Middle frontal gyrus (tissue), 1 donor: ENCODE data around the gene NEK11.
"Not testable (repeated sequence)": the region's sequence is repeated elsewhere in the genome, so short reads cannot be mapped to it uniquely, and the experiment has no call there.

ENCODE experiments used
- DNase-seq: peaks from one replicate; pipeline ENCODE4 v3.0.0-alpha.2; 2015; ENCODE audit warnings: low spot score; ENCODE audit errors: extremely low spot score

Gene NEK11

DNA sequence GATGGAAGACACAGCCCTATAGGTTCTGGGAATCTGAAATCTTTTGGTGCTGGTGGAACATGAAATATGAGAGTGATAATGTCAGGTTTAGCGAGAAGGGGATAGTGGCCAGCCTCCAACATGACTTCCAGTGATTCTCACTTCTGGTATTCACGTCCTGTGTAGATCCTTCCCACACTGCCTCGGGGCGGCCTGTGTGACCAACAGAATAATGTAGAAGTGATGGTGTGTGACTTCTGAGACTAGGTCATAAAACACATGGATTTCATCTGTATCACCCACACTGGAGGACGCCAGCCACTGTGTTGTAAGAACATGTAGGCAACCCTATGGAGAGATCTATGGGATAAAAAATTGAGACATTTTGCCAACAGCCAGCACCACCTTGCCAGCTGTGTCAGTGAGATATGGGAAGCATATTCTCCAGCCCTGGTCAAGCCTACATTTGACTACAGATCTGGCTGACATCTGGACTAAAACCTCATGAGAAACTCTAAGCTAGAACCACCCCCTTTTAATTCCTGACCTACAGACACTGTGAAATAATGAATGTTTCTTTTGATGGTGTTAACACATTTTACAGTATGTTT is 329.4 kb downstream of the NEK11 start:
- no peak for DNase-seq

DNA sequence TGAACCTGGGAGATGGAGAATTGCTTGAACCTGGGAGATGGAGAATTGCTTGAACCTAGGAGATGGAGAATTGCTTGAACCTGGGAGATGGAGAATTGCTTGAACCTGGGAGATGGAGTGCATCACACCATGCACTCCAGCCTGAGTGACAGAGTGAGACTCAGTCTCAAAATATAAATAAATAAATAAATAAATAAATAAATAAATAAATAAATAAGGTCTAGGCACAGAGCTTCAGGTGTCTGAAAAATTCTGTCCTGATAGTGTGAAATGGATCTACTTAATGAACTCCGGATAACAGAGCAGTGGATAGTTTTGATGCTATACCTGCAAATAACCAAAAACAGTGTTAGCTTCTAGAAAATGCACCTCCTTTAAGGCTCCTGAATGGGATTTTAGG is 330.6 kb downstream of the NEK11 start:
- no peak for DNase-seq

DNA sequence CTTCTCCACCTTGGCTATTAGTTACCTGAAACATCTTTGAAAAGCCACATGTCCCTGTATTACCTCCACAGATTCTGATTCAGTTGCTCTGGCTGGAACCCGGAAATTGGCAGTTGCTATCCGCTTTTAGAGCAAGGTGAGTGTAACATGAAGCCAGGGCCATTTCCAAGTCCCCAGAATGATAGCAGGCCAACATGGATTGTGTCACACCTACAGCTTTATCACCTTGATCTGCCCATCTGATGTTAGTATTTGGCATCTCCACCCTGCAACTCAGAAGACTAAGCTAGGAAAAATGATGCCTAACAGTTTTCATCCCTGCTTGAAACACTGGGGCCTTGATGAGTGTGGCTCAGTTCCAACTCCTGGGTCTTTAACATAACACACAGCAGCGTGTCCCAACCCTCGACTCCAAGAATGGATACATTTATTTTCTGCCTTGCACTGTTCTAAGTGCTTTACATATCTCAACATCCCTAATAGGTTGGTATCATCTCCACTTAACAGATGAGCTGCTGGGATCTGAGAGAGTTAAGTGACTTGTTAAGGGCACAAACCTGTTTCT is 333.6 kb downstream of the NEK11 start:
- no peak for DNase-seq

DNA sequence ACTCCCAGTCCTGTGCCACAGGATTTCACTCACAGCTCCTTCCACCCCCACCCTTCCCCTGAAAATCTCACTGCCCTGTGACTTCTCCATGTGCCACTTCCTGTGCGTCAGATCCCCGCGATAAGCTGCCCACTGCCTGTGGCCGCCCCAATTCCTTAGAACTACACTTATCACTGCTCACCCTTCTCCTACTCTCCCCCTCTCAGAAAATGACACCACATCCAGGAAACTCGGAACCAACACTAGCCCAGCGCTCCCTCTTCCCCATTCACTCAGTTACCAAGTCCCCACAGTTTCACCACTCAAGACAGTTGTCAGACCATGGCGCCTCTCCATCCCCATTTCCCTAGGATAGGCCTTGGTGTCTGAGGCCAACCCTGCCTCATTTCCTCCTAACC is 334.4 kb downstream of the NEK11 start:
- DNase-seq: not testable (repeated sequence)

DNA sequence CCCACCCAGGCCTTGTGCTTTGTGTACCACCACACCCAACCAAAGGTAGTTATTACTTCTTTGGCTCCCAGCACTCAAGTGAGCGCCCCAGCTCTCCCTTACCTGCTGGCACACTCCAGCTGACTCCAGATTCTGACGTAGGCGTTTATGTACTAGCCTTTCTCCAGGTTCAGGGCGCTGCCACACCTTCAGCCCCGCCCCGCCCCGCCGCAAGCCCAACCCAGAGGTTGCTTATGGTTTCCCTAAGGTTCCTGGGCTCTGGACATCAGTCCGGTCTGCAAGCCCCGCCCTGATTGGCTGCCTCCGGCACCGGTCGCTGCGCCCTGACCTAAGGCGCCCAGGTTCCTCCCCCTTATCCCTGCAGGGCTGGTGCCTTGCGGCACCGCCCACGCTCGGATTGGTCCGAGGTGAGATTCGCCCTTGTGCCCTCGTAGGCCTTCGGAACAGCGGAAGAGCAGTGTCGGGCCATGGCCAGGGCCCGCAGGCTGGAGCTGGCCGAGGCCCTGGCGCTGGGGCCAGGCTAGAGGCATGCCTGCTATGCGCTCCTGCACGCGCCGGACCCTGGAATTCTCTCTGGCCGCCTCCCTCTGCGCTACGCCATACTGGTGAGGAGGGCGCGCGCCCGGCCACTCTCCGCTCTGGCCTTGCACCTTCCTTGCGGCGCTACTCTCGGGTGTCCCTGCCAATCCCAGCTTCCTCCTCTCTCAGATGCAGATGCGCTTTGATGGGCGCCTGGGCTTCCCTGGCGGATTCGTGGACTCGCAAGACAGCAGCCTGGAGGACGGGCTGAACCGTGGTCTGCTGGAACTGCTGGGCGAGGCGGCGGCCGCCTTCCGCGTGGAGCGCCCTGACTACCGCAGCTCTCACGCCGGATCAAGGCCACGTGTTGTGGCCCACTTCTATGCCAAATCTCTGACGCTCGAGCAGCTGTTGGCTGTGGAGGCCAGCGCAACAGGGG is 335.1 kb downstream of the NEK11 start:
- no peak for DNase-seq

DNA sequence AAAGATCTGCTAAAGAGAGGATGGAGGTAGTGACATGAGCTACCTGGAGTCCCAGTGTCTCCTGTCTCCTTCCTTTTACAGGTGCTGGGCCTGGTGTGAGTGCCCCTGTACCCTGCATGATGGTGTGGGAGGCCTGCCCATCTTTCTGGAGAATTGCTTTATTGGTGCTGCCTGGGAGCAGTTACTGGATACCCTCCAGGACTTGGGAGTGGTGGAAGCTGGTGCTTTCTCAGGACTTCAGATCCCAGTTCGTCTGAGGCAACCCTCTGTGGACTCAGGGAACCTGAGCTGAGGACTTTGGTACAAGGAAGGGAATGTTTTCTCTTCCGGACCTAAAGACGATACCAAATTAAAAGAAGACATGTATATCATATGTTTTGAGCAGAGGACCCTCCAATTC is 336.6 kb downstream of the NEK11 start:
- DNase-seq: no peak

DNA sequence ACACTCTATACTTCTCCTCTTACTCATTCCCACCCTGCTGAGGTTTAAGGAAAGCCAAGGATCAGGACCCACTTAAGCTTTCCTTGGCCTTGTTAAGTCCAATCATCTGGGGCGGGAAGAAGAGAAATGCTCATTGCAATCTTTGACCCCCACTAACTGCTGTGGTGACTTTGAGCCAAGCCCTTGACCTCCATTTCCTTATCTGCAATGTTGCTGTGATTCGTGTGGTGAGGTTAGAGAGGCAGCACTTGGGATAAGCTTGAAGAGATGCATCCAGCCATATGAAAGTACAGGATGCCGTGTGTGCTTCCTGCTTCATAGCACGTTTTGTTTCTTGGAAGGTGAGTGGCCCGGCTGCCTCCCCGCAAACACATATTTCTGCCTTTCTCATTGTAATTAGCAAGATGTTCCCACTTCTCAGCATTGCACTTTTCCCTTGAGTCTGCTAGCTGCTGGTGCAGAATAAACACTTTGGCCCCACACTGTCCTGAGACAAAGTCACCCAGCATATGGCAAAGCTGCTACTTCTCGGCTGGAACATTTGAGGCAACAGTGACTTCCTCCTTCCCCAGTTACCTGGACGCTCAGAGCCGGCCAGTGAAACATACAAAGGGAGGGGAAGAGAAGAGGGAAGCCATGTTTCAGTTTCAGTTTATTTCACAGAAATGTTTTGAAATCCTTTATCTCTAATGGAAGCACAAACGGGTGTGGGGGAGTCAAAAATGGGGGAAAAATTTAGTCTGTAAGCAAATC is 344.4 kb downstream of the NEK11 start:
- DNase-seq: no peak

DNA sequence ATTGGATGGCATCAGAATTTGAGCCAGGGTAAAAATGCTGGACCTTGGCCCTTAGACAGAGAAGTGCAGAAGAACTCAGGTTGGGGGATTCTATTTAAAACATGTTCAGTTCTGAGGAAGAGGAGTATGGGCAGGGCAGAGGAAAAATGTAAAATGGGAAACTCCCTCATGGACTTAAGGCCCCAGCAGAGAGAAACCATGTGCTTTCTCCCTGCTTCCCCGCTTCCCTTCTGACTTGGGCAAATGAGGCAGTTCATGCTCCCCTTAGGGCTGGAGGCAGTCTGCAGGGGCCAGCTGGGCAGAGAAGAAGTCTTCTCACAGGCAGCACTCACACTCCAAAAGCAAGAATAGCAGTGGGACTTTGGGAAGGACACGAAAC is 345.0 kb downstream of the NEK11 start:
- no peak for DNase-seq

DNA sequence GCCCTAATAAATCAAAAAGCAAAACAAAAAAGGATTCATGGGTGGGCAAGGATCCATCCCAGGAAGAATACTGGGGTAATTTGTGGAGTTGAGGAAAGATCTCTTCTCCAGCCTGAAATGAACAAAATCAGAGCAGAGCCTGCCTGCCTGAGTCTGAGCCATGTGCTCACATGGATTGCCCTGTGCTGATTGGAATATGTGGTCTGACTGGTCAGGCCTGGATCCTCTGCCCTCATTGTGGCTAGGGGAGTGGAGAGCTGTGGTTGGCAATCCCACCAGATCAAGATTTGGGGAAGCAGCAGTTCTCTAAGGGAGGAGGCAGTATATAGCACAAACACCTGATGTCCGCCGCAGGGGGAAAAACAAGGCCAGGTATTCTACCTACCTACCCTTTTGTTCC is 348.1 kb downstream of the NEK11 start:
- DNase-seq: no peak

DNA sequence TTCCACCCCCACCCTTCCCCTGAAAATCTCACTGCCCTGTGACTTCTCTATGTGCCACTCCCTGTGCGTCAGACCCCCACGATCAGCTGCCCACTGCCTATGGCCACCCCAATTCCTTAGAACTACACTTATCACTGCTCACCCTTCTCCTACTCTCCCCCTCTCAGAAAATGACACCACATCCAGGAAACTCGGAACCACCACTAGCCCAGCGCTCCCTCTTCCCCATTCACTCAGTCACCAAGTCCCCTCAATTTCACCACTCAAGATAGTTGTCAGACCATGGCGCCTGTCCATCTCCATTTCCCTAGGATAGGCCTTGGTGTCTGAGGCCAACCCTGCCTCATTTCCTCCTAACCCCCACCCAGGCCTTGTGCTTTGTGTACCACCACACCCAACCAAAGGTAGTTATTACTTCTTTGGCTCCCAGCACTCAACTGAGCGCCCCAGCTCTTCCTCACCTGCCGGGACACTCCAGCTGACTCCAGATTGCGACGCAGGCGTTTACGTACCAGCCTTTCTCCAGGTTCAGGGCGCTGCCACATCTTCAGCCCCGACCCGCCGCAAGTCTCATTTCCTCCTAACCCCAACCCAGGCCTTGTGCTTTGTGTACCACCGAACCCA is 354.3 kb downstream of the NEK11 start:
- not testable (repeated sequence) for DNase-seq

DNA sequence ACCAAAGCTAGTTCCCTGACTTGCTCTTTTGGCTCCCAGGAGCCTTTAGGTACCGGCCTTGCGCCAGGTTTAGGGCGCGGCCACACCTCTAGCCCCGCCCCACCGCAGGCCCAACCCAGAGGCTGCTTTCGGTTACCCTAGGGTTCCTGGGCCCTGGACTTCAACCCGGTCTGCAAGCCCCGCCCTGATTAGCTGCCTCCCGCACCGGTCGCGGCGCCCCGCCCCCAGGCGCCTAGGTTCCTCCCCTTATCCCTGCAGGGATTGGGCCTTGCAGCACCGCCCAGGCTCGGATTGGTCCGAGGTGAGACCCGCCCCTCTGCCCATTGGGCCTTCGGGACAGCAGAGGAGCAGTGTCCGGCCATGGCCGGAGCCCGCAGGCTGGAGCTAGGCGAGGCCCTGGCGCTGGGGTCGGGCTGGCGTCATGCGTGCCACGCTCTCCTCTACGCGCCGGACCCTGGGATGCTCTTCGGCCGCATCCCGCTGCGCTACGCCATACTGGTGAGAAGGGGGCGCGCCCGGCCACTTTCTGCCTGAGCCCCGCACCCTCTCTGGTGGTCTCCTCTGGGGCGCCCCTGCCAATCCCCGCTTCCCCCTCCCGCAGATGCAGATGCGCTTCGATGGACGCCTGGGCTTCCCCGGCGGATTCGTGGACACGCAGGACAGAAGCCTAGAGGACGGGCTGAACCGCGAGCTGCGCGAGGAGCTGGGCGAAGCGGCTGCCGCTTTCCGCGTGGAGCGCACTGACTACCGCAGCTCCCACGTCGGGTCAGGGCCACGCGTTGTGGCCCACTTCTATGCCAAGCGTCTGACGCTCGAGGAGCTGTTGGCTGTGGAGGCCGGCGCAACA is 355.0 kb downstream of the NEK11 start, which contains the start of gene NUDT16:
TSS of gene NUDT16 (plus strand) at position 330 of the 847 bp plus-strand sequence. CDS start at position 361, 31 bp downstream.
- peak; percentile 91 for DNase-seq

DNA sequence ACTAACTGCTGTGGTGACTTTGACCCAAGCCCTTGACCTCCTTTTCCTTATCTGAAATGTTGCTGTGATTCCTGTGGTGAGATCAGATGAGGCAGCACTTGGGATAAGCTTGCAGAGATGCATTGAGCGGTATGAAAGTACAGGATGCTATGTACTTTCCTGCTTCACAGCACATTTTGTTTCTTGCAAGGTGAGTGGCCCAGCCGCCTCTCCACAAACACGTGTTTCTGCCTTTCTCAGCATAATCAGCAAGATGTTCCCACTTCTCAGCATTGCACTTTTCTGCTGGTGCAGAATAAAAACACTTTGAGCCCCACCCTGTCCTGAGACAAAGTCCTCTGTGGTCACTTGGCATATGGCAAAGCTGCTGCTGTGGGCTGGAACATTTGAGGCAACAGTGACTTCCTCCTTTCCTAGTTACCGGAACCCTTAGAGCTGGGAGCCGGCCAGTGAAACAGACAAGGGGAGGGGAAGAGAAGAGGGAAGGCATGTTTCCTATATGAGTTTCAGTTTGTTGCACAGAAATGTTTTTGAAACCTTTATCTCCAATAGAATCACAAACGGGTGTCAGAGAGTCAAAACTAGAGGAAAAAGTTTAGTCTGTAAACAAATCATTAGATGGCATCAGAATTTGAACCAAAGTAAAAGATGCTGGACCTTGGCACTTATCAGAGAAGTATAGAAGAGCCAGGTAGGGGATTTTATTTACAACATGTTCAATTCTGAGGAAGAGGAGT is 359.9 kb downstream of the NEK11 start:
- peak; percentile 6 for DNase-seq

DNA sequence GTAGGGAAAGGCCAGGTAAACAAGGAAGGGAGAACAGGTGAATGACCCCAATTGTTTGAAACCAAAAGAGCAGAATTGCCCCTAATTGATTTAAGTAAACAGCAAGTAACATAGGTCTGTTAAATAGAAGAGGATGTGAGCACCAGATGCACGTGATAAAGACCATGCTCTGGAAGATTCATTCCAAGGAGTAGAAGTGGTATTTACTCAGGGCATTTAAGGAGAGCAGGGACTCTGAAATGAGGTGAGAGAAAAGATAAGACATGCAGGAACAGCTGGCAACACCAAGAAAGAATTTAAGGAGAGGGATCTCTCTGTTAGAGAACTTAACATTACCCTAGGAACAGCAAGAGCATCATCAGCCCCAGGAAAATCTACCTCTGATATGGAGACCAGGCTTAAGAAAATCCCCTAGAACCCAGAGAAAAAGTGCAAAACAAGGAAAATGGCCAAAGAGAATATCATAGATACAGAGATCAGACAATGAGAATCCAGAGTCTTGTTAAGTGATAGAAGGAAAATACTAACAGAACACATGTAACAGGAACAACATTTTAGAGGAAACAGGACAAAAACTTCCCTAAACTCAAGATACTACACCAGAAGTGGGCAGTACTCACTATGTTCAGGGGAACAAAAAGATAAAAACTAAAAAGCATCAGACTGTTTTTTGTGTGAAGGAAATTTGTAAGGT is 361.3 kb downstream of the NEK11 start:
- DNase-seq: no peak

DNA sequence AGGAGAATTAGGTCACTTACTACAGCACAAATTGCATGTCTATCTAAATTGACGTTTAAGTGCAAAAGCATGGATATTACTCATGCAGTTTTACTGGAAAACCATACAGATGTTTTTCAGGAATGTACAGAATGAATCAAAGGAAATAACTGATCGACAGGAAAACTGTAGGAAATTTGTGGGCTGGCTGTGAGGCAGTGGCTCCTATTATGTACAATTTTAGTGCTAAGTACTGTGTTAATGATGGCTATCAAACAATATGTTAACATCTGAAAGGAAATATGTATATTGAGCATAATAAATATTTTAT is 361.8 kb downstream of the NEK11 start:
- DNase-seq: no peak

DNA sequence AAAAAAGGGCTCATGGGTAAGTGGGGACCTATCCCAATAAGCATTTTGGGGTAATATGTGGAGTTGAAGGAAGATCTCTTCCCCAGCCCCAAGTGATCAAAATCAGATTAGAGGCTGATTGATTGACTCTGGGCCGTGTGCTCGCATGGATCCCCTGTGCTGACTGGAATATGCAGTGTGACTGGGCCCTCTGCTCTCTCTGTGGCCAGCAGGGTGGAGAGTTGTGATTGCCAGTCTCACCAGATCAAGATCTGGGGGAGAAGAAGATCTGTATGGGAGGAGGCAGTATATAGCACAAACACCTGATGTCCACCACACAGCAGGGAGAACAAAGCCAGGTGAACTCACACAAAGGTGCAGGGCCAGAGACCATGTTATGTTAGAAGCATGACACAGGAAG is 363.7 kb downstream of the NEK11 start:
- DNase-seq: no peak

DNA sequence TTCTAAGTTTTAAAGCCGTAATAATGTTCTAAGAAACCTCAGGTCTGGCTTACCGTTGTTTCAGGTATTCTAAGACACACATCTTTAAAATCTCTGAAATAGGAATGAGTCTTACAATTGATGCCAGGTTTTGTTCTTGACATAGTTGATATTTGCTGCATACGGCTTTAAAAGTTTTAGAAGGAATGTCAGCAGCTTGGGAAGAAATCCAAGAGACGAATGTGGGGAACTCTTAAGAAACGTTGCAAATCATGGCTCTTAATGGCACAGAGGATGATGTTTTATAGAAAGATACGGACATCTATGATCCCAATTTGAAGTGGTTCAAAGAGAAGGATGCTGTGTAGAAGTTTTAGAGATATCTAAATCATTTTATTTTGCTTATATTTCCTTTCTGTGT is 366.4 kb downstream of the NEK11 start:
- DNase-seq: no peak

DNA sequence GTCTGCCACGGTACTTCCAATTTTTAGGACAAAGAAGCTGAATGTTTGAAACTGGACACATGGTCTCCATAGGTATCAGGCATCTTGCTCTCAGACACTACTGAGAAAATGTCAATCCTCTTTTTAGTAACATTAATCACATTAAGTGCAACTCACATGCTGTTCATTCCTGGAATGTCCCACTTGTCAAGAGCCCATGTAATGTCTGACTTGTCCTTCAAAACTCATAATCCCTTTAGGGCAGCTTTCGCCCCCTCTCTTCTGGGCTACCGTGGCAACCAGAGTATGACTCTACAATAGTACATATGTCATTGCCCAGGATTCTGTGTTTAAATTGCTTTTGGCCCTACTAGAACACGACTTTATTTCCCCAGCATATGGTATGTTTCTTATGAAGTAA is 367.2 kb downstream of the NEK11 start:
- DNase-seq: no peak

DNA sequence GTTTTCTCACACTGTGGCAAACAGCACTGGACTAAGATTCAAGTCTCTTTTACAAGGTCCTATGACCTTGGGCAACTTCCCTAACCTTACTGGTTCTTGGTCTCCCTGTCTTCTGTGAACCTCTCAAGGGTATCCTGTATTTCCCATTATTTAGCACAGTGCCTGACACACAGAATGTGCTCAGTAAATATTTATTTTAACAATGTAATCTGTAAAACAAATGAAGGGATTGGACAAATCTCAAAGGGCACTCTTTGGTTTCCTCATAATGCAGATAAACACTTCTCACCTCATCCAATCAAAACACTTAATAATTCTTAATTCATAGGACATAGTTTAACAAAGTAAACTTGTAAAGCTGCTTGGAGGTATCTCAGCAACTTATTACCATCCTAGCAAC is 367.7 kb downstream of the NEK11 start:
- DNase-seq: no peak

DNA sequence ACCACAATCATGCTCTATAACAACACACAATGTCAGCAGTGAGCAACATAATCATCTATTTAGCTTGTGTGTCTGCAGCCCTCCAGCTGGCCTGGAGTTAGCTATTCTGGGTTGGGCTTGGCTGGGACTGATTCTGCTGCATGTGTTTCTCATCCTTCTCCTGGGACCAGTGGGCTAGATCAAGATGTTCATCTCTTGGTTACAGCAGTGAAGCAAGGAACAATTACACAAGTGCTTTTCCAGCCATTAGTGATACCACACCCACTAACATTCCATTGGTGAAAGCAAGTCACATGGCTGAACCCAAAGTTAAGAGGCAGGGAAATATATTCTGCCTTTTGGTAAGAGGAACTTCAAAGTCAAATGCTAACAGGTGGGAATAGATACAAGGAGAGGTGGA is 369.5 kb downstream of the NEK11 start:
- no peak for DNase-seq
